Common myeloid progenitor, CD34-positive (primary cell): ENCODE results near the gene CBLN2. TPM values are rescaled to one million over a fixed set of nuclear protein-coding genes. Genes with fewer than 3 reads are reported as not detected.
A peak's percentile ranks its signal among the peaks of the same experiment; 100 is the strongest.

Source experiments
- CTCF ChIA-PET: fragments of 350-600 bp; sonication (Branson Sonifier 250); formaldehyde crosslinking; loops from one replicate; lab custom pipeline; 2021; ENCODE audit warnings: antibody characterized with exemption; lab: Charles Lee
- POLR2A ChIA-PET: fragments of 350-600 bp; sonication (Branson Sonifier 250); formaldehyde crosslinking; loops from one replicate; lab custom pipeline; 2021; ENCODE audit warnings: antibody characterized with exemption; lab: Charles Lee
- DNase-seq, 3 donors: peaks; one replicate each; pipeline versions ENCODE4 v3.0.0 to v3.0.0-alpha.2; 2013
- H3K27ac ChIP-seq, 2 experiments: 1 replicate in 1 of 2; 2 replicates in 1 of 2; pipeline ENCODE4 v1.7.0; 2013; ENCODE audit warnings: inconsistent platforms in 2 of 2, low read length in 2 of 2, mild to moderate bottlenecking in 2 of 2, low read depth in 1 of 2, moderate library complexity in 1 of 2; ENCODE audit not compliant: severe bottlenecking in 2 of 2, insufficient read depth in 1 of 2, poor library complexity in 1 of 2
- H3K27me3 ChIP-seq, 5 experiments: replicated peaks in 2 of 5; 1 replicate in 3 of 5; 2 replicates in 2 of 5; pipeline versions ENCODE4 v1.6.1 to v1.7.0; 2013; ENCODE audit warnings: low read length in 4 of 5, mild to moderate bottlenecking in 2 of 5, moderate library complexity in 2 of 5, inconsistent platforms in 1 of 5; ENCODE audit not compliant: insufficient read depth in 5 of 5, control insufficient read depth in 4 of 5
- H3K36me3 ChIP-seq, 4 experiments: 1 replicate in 2 of 4; 2 replicates in 2 of 4; pipeline versions ENCODE4 v1.6.1 to v1.7.0; 2013; ENCODE audit warnings: low read length in 3 of 4, control low read depth in 1 of 4, mild to moderate bottlenecking in 1 of 4; ENCODE audit not compliant: control insufficient read depth in 4 of 4, insufficient read depth in 4 of 4
- H3K4me1 ChIP-seq, 4 experiments: 1 replicate in 3 of 4; 2 replicates in 1 of 4; pipeline versions ENCODE4 v1.6.1 to v1.7.1; 2013; ENCODE audit warnings: low read length in 3 of 4, mild to moderate bottlenecking in 3 of 4, control low read depth in 1 of 4, inconsistent platforms in 1 of 4, moderate library complexity in 1 of 4; ENCODE audit not compliant: control insufficient read depth in 4 of 4, insufficient read depth in 4 of 4; ENCODE audit errors: control extremely low read depth in 1 of 4
- H3K4me3 ChIP-seq, 7 experiments: 1 replicate in 4 of 7; 2 replicates in 3 of 7; pipeline versions ENCODE4 v1.5.1 to v1.7.0; 2013; ENCODE audit warnings: mild to moderate bottlenecking in 7 of 7, low read length in 6 of 7, moderate library complexity in 6 of 7, inconsistent platforms in 2 of 7, low read depth in 2 of 7, control low read depth in 1 of 7; ENCODE audit not compliant: insufficient read depth in 4 of 7, control insufficient read depth in 1 of 7; ENCODE audit errors: extremely low read depth in 1 of 7
- H3K9me3 ChIP-seq, 5 experiments: 1 replicate in 4 of 5; 2 replicates in 1 of 5; pipeline versions ENCODE4 v1.6.1 to v1.7.1; 2013; ENCODE audit warnings: low read length in 4 of 5, mild to moderate bottlenecking in 2 of 5, inconsistent platforms in 1 of 5, low read depth in 1 of 5, moderate library complexity in 1 of 5; ENCODE audit not compliant: control insufficient read depth in 4 of 5, insufficient read depth in 2 of 5; ENCODE audit errors: control extremely low read depth in 1 of 5
- WGBS: methylation state at CpG from one replicate; pipeline ENCODE4 v1.1.5; 2013; ENCODE audit not compliant: insufficient coverage; 5-methylcytosine and 5-hydroxymethylcytosine counted together
- polyA plus RNA-seq: library from polyadenylated mRNA; unstranded; fragments of 120-200 nt; gene quantifications from one replicate; pipeline ENCODE4 v1.2.1, GENCODE V29; 2013

The CBLN2 gene
- polyA plus RNA-seq = not detected

DNA sequence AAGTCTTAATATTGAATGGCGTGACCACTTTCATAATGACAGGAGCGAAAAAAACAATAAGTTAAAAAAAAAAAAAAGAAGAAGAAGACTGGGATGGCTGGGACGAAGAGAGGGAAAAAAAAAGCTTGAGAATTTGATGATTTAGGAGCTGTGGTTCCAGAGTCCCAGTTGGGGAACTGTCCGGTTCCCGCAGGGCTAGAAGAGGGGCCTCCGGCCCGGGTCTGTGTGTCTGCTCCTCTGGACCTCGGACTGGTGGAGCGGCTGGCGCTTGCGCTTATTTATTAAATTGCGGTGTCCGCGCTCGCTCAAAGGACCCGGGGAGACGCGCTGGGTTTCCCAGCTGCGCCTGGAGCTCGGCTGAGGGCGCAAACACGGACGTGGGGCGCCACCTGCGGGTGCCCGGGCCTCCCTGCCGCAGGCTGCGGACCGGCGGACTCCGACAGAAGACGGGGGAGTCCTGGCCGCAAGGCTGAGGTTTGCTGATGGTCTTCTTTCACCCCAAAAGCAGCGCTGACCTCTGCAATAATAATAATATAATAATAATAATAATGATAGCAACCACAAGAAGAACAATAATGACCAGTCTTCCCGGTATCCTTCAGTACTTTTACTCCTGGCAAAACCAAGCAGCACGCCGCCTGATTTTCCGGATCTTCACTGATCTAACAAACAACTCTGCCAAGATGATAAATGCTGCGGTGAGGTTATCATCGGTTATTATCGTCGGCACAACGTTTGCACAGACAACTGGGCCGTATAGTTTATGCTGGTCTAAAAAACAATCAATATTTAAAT lies at the start of gene CBLN2:
TSS of gene CBLN2 (minus strand) at position 251 of the 795 bp plus-strand sequence. CDS start 2,182 bp downstream, outside the sequence.
- peak within 1 kb of the TSS in 6 of 7 experiments; percentile 30 to 64 (median 52) for H3K4me3 ChIP-seq
- H3K27me3 ChIP-seq = peaks cover 14 to 80% (median 36%) of the 10 kb centered on the region in 5 experiments
- no peaks in the 10 kb centered on the region for H3K9me3 ChIP-seq
- 2% methylated on average over 28 of the region's 44 CpGs for WGBS
- CTCF ChIA-PET = interaction anchor here (0.7 to 1.5 kb wide), 2 partner anchors 8 to 20 kb away, joined by 3 to 6 read pairs; no protein-coding TSS in a partner anchor
- peaks cover 0 to 33% (median 24%) of the 10 kb centered on the region in 4 experiments for H3K4me1 ChIP-seq
- no peak within 1 kb of the TSS for H3K27ac ChIP-seq
- POLR2A ChIA-PET = no interaction called here
- no peaks in the 10 kb centered on the region for H3K36me3 ChIP-seq
- DNase-seq = peak; percentile 60 to 79 (median 76)

DNA sequence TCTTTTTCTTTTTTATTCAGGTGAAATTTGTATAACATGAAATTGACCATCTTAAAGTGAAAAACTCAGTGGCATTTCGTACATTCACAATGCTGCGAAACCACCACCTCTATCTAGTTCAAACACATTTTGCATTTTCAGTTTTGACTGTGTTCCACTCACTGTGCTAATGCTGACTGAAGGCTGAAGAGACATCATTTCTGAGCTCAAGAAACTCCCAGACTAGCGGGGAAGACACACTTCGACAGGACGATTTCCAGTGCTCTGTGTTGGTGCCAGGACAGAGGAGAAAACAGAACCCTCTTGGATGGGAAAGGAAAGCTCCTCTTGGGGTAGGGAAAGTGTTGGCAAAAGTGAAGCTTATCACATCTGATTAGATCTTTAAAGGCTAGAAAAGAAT lies 44.2 kb upstream of the CBLN2 start:
- no peaks in the 10 kb centered on the region for H3K27me3 ChIP-seq
- ChIA-PET POLR2A (no interaction called here), CTCF (no interaction called here)
- DNase-seq = no peak
- no peaks in the 10 kb centered on the region for H3K36me3 ChIP-seq
- no peak overlapping the region for H3K27ac ChIP-seq
- peaks cover 0 to 7% (median 0%) of the 10 kb centered on the region in 5 experiments for H3K9me3 ChIP-seq
- 95% methylated on average over 5 of the region's 5 CpGs for WGBS
- no peak overlapping the region for H3K4me3 ChIP-seq
- no peaks in the 10 kb centered on the region for H3K4me1 ChIP-seq

GRCh38 chr18:72584787-72585186 lies 40.6 kb upstream of the CBLN2 start:
- DNase-seq = no peak
- WGBS = 100% methylated on average over 3 of the region's 3 CpGs
- no peaks in the 10 kb centered on the region for H3K36me3 ChIP-seq
- no peak overlapping the region for H3K4me3 ChIP-seq
- ChIA-PET POLR2A (no interaction called here), CTCF (no interaction called here)
- H3K9me3 ChIP-seq = peaks cover 0 to 7% (median 0%) of the 10 kb centered on the region in 5 experiments
- H3K27me3 ChIP-seq = no peaks in the 10 kb centered on the region
- H3K4me1 ChIP-seq = no peaks in the 10 kb centered on the region
- no peak overlapping the region for H3K27ac ChIP-seq

DNA sequence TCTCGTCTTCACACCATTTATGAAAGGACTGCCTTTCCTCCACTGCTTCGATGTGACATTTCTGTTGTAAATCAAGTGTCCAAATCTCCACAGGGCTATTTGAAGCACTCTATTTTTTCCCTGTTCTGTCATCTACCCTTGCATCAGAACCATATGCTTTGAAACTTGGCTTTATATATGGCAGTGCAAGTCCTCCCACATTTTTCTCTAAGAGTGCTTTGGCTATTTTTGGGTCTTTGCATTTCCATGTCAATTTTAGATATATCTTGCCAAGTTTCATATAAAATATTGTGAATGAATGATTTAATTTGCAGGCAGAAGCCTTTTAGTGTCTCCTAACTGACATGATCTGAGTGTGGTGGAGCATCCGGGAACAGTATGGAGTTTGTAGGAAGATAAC lies 37.8 kb upstream of the CBLN2 start:
- H3K36me3 ChIP-seq = no peaks in the 10 kb centered on the region
- WGBS = 98% methylated on average over 3 of the region's 3 CpGs
- ChIA-PET CTCF (no interaction called here), POLR2A (no interaction called here)
- no peak overlapping the region for H3K27ac ChIP-seq
- no peaks in the 10 kb centered on the region for H3K27me3 ChIP-seq
- no peak overlapping the region for H3K4me3 ChIP-seq
- peaks cover 0 to 7% (median 0%) of the 10 kb centered on the region in 5 experiments for H3K9me3 ChIP-seq
- no peak for DNase-seq
- H3K4me1 ChIP-seq = no peaks in the 10 kb centered on the region

GRCh38 chr18:72572896-72573295 lies 28.8 kb upstream of the CBLN2 start:
- no peak for DNase-seq
- no peaks in the 10 kb centered on the region for H3K4me1 ChIP-seq
- H3K27ac ChIP-seq = no peak overlapping the region
- CTCF ChIA-PET = no interaction called here
- no peaks in the 10 kb centered on the region for H3K9me3 ChIP-seq
- no peak overlapping the region for H3K4me3 ChIP-seq
- H3K36me3 ChIP-seq = no peaks in the 10 kb centered on the region
- WGBS = 100% methylated on average over 1 of the region's 2 CpGs
- peaks cover 0 to 3% (median 0%) of the 10 kb centered on the region in 5 experiments for H3K27me3 ChIP-seq
- POLR2A ChIA-PET = no interaction called here

DNA sequence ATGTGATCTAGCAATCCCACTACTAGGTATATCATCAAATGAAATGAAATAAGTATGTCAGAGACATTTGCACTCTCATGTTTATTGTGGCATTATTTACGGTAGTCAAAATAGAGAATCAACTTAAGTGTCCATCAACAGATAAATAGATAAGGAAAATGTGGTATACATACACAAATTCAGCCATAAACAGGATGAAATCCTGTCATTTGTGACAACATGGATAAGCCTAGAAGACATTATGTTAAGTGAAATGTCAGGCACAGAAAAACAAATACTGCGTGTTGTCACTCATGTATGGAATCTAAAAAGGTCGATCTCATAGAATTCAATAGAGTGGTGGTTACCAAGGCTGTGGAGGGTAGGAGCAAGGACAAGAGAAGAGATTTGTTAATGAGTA lies 22.1 kb upstream of the CBLN2 start:
- POLR2A ChIA-PET = no interaction called here
- Histone ChIP-seq H3K4me3 (no peak overlapping the region), H3K4me1 (no peaks in the 10 kb centered on the region), H3K27me3 (no peaks in the 10 kb centered on the region), H3K9me3 (peaks cover 0 to 6% (median 3%) of the 10 kb centered on the region in 5 experiments), H3K27ac (no peak overlapping the region), H3K36me3 (no peaks in the 10 kb centered on the region)
- DNase-seq = no peak
- 100% methylated on average over 2 of the region's 3 CpGs for WGBS
- CTCF ChIA-PET = no interaction called here

- peak overlapping the region in 1 of 7 experiments; percentile 26 for H3K4me3 ChIP-seq
- ChIA-PET CTCF (no interaction called here), POLR2A (no interaction called here)
- no peaks in the 10 kb centered on the region for H3K36me3 ChIP-seq
- H3K27ac ChIP-seq = no peak overlapping the region
- H3K4me1 ChIP-seq = peaks cover 8 to 15% (median 11%) of the 10 kb centered on the region in 4 experiments
- no CpG with 5 or more reads among the region's 1 CpG for WGBS
- DNase-seq = peak in 2 of 3 donors; percentile 47 to 62
- H3K27me3 ChIP-seq = no peaks in the 10 kb centered on the region
- no peaks in the 10 kb centered on the region for H3K9me3 ChIP-seq
Measured at GRCh38 chr18:72555968-72556367, 11.8 kb upstream of the CBLN2 start.
